Esophagus squamous epithelium (tissue), 4 donors: ENCODE measurements around the gene AXIN1.

Source experiments
- POLR2A ChIP-seq, 4 donors: fragments of 450-650 bp; IDR thresholded peaks; one replicate each; pipeline ENCODE4 v1.6.1; 2017; ENCODE audit warnings: antibody characterized with exemption in 4 of 4, mild to moderate bottlenecking in 4 of 4, moderate library complexity in 3 of 4
- TF ChIP-seq, protein P1 (sequence below), 6 experiments: fragments of 450-650 bp in 4 of 6; fragments of 200-600 bp in 2 of 6; sonication (generic) in 2 of 6; IDR thresholded peaks; one replicate each; pipeline ENCODE4 v1.5.1; 2016 to 2019; ENCODE audit warnings: antibody characterized with exemption in 6 of 6, mild to moderate bottlenecking in 4 of 6, moderate library complexity in 4 of 6

- TF ChIP-seq, protein P1, sequence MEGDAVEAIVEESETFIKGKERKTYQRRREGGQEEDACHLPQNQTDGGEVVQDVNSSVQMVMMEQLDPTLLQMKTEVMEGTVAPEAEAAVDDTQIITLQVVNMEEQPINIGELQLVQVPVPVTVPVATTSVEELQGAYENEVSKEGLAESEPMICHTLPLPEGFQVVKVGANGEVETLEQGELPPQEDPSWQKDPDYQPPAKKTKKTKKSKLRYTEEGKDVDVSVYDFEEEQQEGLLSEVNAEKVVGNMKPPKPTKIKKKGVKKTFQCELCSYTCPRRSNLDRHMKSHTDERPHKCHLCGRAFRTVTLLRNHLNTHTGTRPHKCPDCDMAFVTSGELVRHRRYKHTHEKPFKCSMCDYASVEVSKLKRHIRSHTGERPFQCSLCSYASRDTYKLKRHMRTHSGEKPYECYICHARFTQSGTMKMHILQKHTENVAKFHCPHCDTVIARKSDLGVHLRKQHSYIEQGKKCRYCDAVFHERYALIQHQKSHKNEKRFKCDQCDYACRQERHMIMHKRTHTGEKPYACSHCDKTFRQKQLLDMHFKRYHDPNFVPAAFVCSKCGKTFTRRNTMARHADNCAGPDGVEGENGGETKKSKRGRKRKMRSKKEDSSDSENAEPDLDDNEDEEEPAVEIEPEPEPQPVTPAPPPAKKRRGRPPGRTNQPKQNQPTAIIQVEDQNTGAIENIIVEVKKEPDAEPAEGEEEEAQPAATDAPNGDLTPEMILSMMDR (IDR thresholded peaks at IDR 0.05), result no peak
- no peak for TF ChIP-seq POLR2A (IDR thresholded peaks at IDR 0.05)
Measured at GRCh38 chr16:346587-346986, 5.9 kb downstream of the AXIN1 start.
